COLO668 (cell line): ENCODE measurements around the gene PTGR1.

ENCODE experiments used
- DNase-seq: peaks from one replicate; lab custom pipeline; 2025; ENCODE audit not compliant: unreplicated experiment; lab: John Stamatoyannopoulos, UW

Gene PTGR1

GRCh38 chr9:111548623-111549022 is 50.8 kb downstream of the PTGR1 start:
- no peak for DNase-seq

- no peak for DNase-seq
These were observed 56.8 kb downstream of the PTGR1 start for GRCh38 chr9:111542497-111543254.

GRCh38 chr9:111533099-111533790 is 66.2 kb downstream of the PTGR1 start:
- DNase-seq, result no peak

- no peak for DNase-seq
These were observed 67.7 kb downstream of the PTGR1 start for GRCh38 chr9:111531716-111532115.

GRCh38 chr9:111529787-111530186 is 69.7 kb downstream of the PTGR1 start:
- DNase-seq, result no peak

- no peak for DNase-seq
These were observed 72.1 kb downstream of the PTGR1 start for GRCh38 chr9:111527347-111527746.

GRCh38 chr9:111525056-111525977 is 74.1 kb downstream of the PTGR1 start, which contains the start of gene ZNF483:
ZNF483 (plus strand) TSS chr9:111525179; CDS start chr9:111527396, 2,217 bp downstream.
- peak; percentile 91 for DNase-seq

- DNase-seq, result no peak
These were observed 74.8 kb downstream of the PTGR1 start for GRCh38 chr9:111524731-111525055.

GRCh38 chr9:111516061-111516465 is 83.4 kb downstream of the PTGR1 start:
- DNase-seq, result no peak

- DNase-seq, result no peak
These were observed 84.5 kb downstream of the PTGR1 start for GRCh38 chr9:111514967-111515366.
